Activated CD8-positive, alpha-beta memory T cell treated with anti-CD3 and anti-CD28 coated beads for 24 hours (primary cell): ENCODE measurements around the gene NCK2.

Experiments used
- DNase-seq: peaks from one replicate; pipeline ENCODE4 v3.0.0-alpha.2; 2020

The NCK2 gene

DNA sequence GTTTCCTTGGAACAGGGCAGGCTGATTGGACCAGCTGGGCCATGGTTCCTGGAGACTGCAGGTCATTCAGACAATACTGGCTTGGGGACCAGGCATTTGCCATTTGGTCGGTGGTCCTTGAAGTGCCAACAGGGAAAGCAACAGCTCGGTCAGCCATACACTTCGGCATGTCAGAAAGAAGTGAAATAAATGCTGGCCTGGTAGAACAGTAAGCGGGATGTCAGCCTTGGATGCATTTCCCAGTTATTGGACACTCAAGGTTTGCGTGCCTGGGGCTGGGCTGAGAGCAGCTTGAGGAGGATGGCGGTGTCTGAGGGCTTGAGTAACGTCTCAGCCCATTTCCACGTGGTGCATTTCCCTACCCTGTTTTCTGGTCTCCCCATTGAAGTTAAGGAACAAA lies 75.4 kb downstream of the NCK2 start:
- DNase-seq: no peak

DNA sequence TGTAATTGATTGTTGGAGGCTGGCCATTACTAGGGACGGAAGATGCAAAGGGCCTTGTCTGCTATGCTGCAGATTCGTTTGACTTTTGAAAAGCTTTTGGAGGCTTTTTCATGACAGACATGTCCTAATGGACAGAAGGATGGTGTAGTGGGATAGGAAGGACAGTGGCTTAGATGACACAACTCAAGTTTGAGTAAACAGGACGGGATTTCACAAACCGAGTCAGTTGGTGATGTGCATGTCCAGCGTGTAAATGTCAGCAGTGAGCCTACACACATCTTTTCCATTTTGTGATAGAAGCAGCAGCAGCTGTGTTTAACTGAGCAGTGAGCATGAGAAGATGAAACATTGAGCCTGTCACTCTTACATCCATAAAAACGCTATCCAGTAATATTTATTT lies 76.0 kb downstream of the NCK2 start:
- DNase-seq: no peak

DNA sequence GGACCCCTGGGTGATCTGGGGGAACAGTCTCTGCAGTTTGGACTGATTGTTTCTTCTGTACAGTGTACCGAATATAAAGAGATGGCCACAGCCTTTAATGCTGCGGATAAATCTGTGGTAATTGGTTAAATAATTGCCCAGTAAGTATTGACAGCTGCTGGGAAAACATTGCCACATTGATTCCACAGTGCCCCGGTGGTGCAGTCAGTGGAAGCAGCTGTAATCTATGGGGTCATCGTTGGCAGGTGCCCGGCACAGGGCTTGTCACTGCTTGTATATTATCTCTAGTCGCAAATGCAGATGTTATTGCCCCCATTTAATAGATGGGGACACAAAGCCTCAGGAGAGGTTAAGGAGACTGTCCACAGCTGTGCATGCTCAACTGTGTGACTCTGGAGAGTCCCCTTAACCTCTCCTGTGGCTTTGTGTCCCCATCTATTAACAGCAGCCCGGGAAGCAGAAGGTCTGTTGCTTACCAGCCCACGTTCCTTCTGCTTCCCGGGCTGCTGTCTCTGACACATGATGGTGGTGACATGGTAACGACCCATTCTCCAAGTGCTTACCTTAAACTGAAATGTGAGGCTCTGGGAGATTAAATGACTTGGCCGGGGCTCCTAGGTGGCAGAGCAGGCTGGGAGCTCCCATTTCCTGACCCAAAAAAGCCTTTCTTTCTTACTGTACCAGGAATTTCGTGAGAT lies 76.9 kb downstream of the NCK2 start:
- no peak for DNase-seq

DNA sequence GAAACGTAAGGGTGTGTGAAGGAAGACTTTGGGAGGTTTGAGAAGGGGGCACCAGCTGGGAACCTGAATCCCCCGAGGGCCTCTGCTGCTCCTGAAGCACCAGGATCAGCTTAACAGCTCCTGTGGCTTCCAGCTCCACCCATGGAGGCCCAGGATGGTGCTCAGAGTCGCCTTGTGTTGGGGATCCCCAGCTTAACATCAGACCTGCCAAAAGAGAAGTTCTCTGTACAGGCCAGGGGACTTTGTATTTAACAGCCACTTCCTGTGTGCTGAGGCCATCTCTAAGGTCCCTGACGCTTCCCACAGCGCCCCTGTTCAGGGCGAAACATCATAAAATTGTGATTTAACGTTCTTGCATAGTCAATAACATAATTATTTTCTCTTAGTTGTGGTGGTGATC lies 77.5 kb downstream of the NCK2 start:
- DNase-seq: no peak

DNA sequence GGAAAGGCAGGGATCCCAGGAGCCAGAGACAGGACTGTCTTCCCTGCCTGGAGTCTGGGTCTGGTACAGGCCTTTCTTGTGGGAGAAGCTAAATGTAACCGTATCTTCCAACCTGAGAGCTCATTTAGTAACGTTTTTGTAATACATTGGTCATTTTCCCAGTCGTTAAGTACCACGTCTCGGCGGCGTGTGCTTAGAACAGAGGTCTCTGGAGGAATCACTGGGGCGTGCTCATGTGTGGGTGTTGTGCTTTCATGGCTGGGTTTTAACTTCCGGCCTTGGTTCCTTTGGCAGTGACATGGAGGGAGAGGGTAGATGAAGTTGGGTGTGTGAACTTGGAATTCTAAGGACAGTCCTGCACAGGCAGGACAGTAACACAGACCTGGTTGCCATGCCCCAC lies 79.7 kb downstream of the NCK2 start:
- DNase-seq: no peak

DNA sequence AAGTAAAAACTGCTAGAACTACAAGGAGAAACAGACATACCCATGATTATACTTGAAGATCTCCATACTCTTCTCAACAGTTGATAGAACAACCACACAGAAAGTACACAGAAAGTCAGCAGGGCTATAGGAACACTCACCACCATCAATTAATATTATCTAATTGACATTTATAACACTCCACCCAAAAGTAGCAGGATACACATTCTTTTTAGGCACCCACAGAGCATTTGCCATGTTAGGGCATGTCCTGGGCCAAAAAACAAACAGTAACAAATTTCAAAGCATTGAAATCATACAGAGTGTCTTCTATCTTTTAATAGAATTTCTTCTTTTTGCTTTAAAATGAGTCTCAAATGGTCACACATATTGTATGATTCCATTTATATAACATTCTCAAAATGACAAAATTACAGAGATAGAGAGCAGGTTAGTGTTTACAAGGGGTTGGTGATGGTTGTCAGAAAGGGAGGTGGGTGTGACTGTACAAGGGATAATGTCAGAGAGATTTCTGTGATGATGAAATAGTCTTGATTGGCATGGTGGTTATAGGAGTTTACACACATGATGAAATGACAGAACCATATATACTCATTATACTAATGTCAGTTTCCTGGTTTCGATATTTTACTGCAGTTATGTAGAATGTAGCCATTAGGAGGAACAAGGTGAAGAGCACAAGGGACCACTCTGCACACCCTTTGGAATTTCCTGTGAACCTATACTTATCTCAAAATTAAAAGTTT lies 82.8 kb downstream of the NCK2 start:
- no peak for DNase-seq

DNA sequence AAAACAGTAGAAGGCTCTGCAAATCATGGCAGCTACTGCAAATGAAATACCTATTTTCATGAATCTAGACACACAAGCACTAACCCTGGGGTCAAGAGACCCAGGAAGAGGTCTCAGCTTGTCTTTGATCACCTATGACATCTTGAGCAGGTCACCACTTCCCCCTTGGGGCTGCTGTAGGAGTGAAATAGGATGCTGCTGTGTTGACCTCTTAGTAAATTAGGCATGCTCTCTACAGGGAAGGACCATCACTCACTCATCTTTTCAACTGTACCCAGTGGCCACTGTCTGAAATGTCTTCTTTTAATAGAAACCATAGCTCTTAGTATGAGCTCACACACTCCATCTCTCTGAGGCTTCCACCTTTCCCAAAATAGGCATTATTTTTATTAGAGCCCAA lies 83.8 kb downstream of the NCK2 start:
- no peak for DNase-seq

DNA sequence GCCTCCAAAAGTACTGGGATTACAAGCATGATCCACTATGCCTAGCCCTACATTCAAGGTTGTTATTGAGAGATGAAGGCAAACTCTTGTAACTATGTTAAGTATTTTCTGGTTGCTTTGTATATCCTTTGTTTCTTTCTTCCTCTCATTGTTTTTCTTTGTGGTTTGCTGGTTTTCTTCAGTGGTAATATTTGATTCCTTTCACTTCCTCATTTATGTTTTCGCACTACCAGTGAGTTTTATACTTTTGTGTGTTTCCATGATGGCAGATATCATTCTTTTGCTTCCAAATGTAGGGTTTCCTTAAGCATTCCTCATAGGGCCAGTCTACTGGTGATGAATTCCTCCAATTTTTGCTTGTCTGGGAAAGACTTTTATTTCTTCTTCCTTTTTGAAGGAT lies 90.2 kb downstream of the NCK2 start:
- DNase-seq: no peak

DNA sequence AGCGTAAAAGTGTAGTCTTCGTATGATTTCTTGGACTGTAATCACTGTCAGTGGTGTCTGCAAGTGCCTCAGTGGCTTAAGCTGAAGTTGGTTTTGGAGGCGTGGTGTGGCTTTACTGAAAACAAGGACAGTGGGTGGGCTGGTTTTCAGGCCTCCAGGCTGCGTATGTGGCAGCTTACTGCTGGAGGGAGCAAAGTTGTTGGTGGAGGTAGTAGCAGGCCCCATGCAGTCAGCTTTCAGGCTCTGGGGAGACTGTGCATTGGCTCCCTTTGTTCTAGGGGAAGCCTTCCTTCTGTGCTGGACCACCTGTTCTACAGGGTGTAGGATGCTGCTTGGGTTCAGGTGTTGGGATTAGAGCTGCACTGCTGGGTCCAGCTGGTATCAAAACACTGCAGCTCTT lies 91.6 kb downstream of the NCK2 start:
- no peak for DNase-seq

DNA sequence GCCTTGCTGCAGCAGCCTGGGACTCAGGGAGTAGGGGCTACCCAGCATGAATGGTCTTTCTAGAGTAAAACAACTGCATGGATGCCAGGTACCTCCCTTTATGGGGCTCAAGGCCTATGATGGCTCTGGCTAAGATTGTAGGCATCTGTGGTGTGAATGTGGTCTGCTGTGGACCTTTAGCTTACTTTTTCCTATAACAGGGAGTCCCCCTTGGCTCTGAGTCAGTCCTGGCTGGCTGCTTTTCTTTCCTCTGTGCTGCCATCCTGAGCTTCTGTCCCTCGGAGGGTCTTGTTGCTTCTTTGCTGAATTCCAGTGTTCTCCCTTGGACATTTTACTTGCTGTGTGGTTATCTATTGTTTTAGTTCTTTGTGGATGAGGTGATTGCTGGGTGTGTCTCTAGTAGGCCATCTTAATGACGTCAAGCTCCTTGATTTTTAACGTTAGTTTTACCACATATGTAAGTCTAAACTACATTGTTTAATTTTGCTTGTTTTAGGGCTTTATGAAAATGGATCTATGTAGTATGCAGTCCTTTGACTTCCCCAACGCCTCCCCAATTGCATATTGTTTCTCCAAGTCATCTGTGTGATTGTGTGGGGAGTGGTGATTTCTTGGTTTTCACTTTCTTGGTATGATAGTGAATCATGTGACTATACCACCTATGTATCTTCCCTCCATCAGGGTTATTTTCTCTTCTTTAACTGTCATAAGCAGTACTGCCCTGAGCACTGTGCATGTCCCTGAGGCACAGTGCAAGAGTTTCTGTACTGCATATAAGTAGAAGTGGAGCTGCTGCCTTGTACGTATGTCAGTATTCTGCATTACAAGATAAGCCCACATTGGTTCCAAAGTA lies 92.4 kb downstream of the NCK2 start:
- DNase-seq: no peak

DNA sequence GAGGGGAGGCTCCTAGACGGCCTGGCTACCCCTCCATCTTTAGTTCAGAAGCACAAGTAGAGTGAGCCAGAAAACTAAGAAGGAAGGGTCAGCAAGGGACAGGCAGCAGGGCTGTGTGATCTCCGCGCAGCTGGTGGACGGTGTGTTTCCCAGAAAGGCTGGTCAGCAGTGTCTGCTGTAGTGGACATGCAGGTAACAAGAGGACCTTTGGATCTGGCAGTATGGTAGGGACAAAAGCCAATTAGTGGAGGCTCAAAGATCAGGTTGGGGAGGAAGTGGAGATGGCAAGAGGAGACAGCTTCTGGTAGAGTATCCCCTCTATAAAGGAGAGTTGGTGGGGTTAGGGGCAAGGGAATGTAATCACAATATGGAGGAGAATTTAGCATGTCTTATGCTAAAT lies 95.1 kb downstream of the NCK2 start:
- DNase-seq: no peak

DNA sequence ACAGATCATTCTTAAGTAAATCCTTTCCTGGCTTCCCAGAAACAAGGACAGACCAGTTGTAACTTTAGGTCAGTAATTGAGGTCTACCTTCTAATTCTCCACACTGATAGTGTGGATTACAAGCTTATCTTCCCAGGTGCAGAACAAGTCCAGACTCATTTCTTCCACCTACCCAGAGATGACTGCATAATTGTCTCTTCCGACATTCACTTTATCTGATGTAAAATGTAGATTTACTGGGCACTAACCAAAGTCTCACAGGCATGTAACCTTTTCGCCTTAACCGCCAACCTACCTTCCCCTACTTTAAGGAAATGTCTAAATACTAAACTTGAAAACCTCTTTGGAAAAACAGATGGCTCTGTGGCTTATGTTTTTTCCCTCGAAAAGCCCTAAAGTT lies 96.2 kb downstream of the NCK2 start:
- DNase-seq: no peak

DNA sequence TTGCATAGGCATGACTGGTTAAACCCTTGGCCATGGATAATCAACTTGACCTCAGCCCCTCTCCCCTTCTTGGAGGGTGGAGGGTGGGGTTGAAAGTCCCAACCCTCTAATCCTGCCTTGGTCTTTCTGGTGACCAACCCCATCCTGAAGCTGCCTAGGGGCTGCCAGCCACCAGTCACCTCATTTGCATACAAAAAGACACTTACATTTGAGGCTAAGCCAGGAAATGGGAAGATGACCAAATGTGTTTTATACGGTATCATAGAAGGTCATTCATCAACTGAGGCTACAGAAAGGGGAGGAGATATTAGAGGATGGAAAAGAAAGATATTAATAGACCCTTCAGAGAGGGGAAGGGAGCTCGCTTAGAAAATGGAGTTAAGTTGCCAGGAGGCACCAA lies 96.8 kb downstream of the NCK2 start:
- DNase-seq: no peak

DNA sequence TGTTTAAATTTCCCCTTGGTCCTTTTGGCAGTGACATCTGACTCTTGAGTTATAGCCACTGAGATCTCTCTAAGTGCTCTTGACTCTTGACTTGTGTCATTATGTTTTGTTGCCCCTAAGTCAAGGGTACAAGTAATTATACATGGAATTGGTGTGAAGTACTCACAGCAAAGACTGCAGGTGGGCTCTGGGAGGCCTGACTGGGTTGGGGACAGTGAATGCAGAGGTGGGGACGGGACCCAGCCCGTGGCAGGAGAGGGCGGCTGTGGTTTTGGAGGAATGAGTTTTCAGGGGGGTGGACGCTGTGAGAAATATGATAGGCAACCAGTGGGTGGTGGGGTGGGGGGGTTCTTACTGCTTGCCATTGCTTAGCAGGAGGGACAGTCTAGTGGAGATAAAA lies 97.8 kb downstream of the NCK2 start:
- DNase-seq: no peak

DNA sequence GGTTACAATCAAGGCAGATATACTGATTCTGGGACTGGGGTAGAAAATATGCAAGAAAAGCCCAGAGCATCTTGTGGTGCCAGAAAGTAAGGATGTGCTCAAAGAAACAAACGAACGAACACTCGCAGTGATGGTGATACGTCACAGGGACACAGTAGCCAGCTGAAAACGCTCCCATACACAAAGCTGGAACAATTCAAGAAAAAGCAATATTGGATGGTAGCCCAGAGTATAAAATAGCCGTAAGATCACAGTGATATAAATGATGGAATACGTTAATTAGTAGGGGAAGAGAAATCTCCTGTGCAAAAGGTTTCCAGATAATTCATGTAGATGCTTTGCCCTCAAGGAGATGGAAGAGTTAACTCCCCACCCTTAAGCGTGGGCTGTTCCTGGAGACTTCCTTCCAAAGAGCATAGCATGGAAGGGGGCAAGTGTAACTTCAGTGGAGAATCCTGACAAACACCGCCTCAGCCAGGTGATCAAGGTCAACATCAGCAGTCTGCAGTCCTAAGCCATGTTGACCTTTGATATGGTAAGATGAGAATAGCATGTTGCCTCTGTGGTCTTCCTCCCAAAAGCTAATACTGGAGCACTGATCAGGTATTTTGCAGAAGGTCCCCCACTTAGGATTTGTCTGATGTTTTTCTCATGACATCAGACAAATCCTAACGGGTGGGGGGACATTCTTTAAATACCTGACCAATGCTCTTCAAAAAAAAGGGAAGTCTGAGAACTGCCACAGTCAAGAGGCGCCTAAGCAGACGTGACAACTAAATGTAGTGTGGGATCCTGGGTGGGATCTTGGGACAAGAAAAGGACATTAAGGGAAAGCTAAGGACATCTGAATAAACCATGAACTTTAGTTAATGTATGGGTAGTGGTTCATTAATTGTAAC lies 99.0 kb downstream of the NCK2 start:
- DNase-seq: no peak

DNA sequence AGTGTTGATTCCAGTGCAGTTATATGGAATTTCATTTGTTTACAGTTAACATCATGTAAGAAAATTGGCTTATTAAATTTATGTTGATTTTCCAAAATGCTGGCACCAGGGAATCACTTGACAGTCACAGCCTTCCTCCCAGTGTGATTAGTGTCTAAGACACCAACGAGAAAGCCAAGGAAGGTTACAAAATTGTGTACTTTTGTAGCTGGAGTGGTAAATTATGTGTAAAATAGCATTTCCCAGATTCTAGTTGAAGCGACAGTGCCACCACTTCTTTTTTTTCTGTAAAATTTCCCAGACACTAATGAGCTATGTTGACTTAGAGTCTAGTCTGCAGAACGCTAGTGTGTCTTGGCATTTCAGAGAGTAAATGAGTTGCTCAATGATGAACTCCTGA lies 101.3 kb downstream of the NCK2 start:
- DNase-seq: no peak

DNA sequence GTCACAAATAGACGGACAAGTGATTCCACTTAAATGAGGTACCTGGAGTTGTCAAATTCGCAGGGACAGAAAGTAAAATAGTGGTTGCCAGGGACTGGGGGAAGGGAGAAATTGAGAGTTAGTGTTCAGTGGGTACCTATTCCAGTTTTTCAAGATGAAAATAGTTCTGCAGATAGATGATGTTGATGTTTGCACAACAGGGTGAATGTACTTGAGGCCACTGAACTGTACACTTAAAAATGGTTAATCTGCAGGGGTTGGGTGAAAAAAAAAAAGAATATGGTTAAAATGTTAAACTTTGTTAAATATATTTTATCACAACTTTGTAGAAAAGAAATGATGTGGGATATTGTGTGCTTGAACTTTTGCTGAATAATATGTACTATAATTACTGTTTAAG lies 102.3 kb downstream of the NCK2 start:
- no peak for DNase-seq

DNA sequence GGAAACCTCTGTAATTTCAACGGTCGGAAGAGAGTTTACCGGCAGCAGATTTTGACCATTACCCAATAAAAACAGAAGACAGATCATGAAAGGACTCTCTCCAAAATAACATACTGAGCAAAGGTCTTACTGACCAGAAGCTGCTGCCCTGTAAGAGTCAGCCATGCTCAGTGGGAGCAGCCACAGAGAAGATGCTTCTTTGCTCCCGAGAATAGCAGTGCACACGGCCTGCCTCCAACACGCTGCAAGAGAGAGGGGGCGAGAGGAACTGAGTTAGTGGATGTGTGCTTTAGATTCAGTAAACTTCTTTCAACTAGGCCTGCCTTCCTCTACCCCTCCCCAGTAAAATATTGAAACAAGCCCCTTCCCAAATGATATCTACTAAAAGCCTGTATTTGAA lies 103.7 kb downstream of the NCK2 start:
- DNase-seq: no peak

DNA sequence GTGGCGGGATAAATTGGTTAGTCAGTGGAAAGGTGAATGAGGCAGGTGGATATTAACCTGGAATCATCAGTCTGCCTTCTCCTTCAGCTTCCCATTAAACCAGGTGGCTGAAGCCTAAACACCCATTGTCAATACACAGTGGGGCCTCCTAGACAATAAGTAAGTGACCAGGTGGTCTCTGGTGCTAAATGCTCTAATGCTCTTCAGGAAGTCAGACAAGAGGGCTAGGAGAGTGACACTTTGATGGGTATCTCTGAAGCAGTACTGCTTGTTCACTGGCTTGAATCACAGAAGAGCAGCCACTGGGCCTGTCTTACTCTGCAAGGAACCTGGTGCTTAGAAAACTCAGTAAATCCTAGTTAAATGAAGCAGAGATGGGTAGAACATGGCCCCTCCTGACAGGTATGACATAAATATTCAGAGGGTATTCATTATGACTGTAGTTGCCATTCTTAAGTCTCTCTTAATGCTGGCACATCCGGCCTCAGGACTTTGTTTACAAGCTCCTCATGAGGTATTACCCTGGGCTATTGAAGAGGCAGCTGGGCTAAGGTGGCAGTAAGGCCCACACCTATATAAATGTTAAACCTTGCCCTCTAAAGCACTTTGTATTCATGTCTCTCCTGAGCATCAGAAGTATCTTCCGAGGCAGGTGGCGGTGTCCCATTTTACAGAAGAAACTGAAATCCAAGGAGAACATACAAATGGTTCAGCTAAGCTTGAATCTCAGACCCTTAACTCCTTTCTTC lies 104.9 kb downstream of the NCK2 start:
- DNase-seq: no peak

DNA sequence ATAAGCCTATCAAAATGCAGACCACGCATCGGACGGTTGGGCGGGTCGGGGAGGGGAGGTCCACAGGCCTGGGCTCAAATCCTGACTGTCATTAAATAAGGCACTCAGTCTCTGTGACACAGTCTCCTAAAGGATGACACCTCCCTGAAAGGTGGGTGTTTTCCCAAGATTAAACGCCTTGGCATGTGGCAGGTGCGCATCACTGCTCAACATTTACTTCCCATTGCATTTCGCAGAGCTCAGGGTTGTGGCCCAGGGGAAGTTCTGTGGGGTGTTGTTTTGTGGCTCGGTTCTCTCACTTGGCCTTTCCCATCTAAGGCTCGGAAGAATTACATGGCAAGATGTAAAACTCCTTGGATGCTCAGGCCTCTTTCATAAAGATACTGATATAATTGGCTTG lies 107.4 kb downstream of the NCK2 start:
- DNase-seq: no peak

DNA sequence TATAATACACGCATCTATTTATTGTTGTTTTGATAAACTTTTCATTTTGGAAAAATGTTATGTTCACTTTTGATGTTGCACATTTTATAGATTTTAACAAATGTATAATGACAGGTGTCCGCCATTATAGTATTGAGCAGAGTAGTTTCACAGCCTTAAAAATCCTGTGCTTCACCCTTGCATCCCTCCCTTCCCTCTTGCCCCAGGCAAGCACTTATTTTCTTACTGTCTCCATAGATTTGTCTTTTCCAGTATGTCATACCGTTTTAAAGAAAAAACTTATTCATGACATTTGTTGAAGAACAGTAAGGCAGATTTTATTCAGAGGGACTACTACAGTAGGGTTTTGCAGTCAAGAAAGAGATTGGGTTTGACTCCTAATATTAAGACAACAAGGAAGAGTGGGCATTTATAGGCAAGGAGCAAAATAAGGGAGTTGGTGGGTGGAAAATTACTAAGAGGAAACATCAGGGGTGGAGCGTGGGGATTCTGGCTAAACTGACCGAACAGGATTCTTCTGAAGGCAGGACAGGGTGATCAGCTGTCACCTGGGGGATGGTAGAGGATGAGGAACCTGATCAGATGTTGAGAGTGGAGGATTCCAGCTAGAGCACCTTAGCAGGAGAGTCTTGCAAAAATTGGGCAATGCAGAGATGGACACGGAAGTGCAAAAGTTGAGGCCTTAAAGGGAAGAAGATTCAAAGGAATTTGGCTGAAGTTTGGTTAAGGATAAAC lies 108.8 kb downstream of the NCK2 start:
- no peak for DNase-seq
